GM19239 (cell line): Measurements from ENCODE around the gene SHLD3.
"Not testable (repeated sequence)": the region's sequence is repeated elsewhere in the genome, so short reads cannot be mapped to it uniquely, and the experiment has no call there.

Source experiments
- DNase-seq: peaks from one replicate; pipeline ENCODE4 v3.0.0; 2011; ENCODE audit warnings: low spot score; ENCODE audit not compliant: insufficient read length
- FAIRE-seq: peaks from 2 replicates; lab custom pipeline; 2011; peaks lifted over from hg19 to GRCh38; lab: Jason Lieb, UNC

SHLD3 gene

DNA sequence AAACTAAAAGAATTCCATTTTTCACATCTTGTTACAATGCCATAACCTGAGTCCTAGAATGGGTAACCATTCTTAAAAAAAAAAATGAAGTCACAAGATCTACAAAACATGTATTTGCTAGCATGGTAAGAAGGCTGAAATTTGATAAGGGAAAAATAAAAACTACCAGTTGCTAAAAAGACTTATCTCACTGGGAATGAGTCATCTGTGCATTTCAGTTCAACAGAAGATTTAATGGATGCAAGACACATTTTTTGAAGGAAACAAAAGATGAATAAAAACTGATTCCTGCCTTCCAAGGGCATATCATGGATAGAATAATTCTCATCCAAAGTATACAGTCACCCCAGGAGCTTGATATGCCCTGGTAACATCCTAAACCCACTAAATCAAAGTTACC is 49.9 kb downstream of the SHLD3 start:
- DNase-seq: no peak
- no peak for FAIRE-seq

DNA sequence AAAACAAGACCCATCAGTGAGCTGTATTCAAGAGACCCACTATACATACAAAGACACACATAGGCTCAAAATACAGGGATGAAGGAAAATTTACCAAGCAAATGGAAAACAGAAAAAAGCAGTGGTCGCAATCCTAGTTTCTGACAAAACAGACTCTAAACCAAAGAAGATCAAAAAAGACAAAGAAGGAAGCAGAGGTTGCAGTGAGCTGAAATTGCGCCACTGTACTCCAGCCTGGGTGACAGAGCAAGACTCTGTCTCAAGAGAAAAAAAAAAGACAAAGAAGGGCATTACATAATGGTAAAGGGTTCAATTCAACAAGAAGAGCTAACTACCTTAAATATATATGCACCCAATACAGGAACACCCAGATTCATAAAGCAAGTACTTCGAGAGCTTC is 51.2 kb downstream of the SHLD3 start:
- FAIRE-seq, DNase-seq: not testable (repeated sequence)
